K562 (cell line): ENCODE measurements around the gene WWOX. TPM values are rescaled to one million over a fixed set of nuclear protein-coding genes. Genes with fewer than 3 reads are reported as not detected.

Source experiments
- ATAC-seq: fragments of 200-7000 bp; cut with Tn5 transposase; 3 replicates; pipeline ENCODE4 v1.9.1; 2020; ENCODE audit warnings: moderate library complexity
- BruUV-seq: library from RNA; stranded (reverse); fragments of 400-500 nt; replicated peaks from 2 replicates; lab custom pipeline; 2021; lab: Mats Ljungman, UMichigan
- CTCF ChIA-PET: fragments of 300-600 bp; formaldehyde crosslinking; extraction: SDS; loops from one replicate; lab custom pipeline; 2021; ENCODE audit warnings: low intra/inter-chr PET ratio; lab: Yijun Ruan, JAX
- POLR2A ChIA-PET: fragments of 300-600, 350-650 bp; sonication (Branson Sonifier 250); formaldehyde crosslinking; extraction: SDS; loops from one replicate; lab custom pipeline; 2021; ENCODE audit warnings: antibody characterized with exemption, inconsistent platforms; lab: Yijun Ruan, JAX
- DNase-seq, 4 experiments: peaks; one replicate each; pipeline versions ENCODE4 v3.0.0 to v3.0.0-alpha.2; 2011 to 2018; ENCODE audit warnings: low spot score in 3 of 4, mixed read lengths in 3 of 4; ENCODE audit errors: extremely low read depth in 1 of 4
- FAIRE-seq: peaks from 2 replicates; lab custom pipeline; 2011; peaks lifted over from hg19 to GRCh38; lab: Jason Lieb, UNC
- H2AFZ ChIP-seq: 2 replicates; pipeline ENCODE4 v1.6.0; 2011; ENCODE audit warnings: low read depth, low read length, control low read depth, inconsistent platforms
- H3K27ac ChIP-seq: fragments of 200-600 bp; 3 replicates; pipeline ENCODE4 v1.8.0; 2011; ENCODE audit warnings: low read depth, mild to moderate bottlenecking, control low read depth, inconsistent platforms, low read length, moderate library complexity, mixed read lengths; ENCODE audit errors: extremely low read depth
- H3K27me3 ChIP-seq, 2 experiments: fragments of 300-600 bp in 1 of 2; 2 replicates in 1 of 2; 3 replicates in 1 of 2; pipeline versions ENCODE4 v1.6.0 to v1.8.0; 2011; ENCODE audit warnings: inconsistent platforms in 2 of 2, low read length in 2 of 2, mild to moderate bottlenecking in 1 of 2, mixed read lengths in 1 of 2, moderate library complexity in 1 of 2; ENCODE audit not compliant: control insufficient read depth in 2 of 2, insufficient read depth in 2 of 2
- H3K36me3 ChIP-seq: fragments of 300-600 bp; 3 replicates; pipeline ENCODE4 v1.8.0; 2011; ENCODE audit warnings: mild to moderate bottlenecking, low read length, inconsistent platforms; ENCODE audit not compliant: control insufficient read depth, insufficient read depth
- H3K4me1 ChIP-seq, 2 experiments: fragments of 200-600 bp in 1 of 2; replicated peaks in 1 of 2; 2 replicates in 1 of 2; 3 replicates in 1 of 2; pipeline versions ENCODE4 v1.5.1 to v1.8.0; 2011; ENCODE audit warnings: inconsistent platforms in 2 of 2, low read length in 2 of 2, mild to moderate bottlenecking in 1 of 2, mixed read lengths in 1 of 2, moderate library complexity in 1 of 2; ENCODE audit not compliant: control insufficient read depth in 2 of 2, insufficient read depth in 2 of 2
- H3K4me2 ChIP-seq: 2 replicates; pipeline ENCODE4 v1.6.1; 2011; ENCODE audit warnings: low read length, control low read depth, inconsistent platforms, mixed read lengths; ENCODE audit not compliant: insufficient read depth
- H3K4me3 ChIP-seq: fragments of 200-600 bp; sonication (generic), shearing (Covaris generic); 2 replicates; pipeline ENCODE4 v1.5.1; 2016; ENCODE audit warnings: control low read depth, inconsistent platforms
- H3K79me2 ChIP-seq: fragments of 200-600 bp; 3 replicates; pipeline ENCODE4 v1.8.0; 2011; ENCODE audit warnings: low read length, inconsistent platforms; ENCODE audit not compliant: control insufficient read depth, insufficient read depth
- H3K9ac ChIP-seq, 2 experiments: 2 replicates each; pipeline versions ENCODE4 v1.6.0 to v1.6.1; 2011; ENCODE audit warnings: low read depth in 2 of 2, low read length in 2 of 2, control low read depth in 1 of 2, inconsistent platforms in 1 of 2, mild to moderate bottlenecking in 1 of 2, mixed read lengths in 1 of 2; ENCODE audit not compliant: insufficient read depth in 1 of 2
- H3K9me1 ChIP-seq: one replicate; pipeline ENCODE4 v1.6.0; 2011; ENCODE audit warnings: inconsistent platforms, mild to moderate bottlenecking, low read length, moderate library complexity; ENCODE audit not compliant: control insufficient read depth, insufficient read depth
- H3K9me3 ChIP-seq: replicated peaks from 2 replicates; pipeline ENCODE4 v1.5.1; 2011; ENCODE audit warnings: low read depth, low read length, inconsistent platforms; ENCODE audit not compliant: control insufficient read depth, insufficient read depth
- H4K20me1 ChIP-seq: replicated peaks from 2 replicates; pipeline ENCODE4 v1.6.1; 2011; ENCODE audit warnings: low read length, inconsistent platforms, mixed read lengths; ENCODE audit not compliant: control insufficient read depth, insufficient read depth
- BDP1 ChIP-seq: IDR thresholded peaks from 3 replicates; pipeline ENCODE4 v1.6.1; 2011; ENCODE audit not compliant: insufficient read length, insufficient read depth
- COPS2 ChIP-seq: fragments of 450-650 bp; conservative IDR thresholded peaks from 2 replicates; pipeline ENCODE4 v1.6.1; 2016; ENCODE audit warnings: mild to moderate bottlenecking, moderate library complexity
- E2F3 ChIP-seq: fragments of 250-450 bp; sonication (Bioruptor Pico); IDR thresholded peaks from 2 replicates; pipeline ENCODE4 v1.4.0; 2020; ENCODE audit warnings: mild to moderate bottlenecking
- EGR1 ChIP-seq: fragments of 450-650 bp; conservative IDR thresholded peaks from 2 replicates; pipeline ENCODE4 v1.6.1; 2017; ENCODE audit warnings: mild to moderate bottlenecking
- GTF2F1 ChIP-seq: IDR thresholded peaks from 2 replicates; pipeline ENCODE4 v1.6.1; 2011; ENCODE audit warnings: low read depth, low read length, improper control_type of control experiment
- MCM2 ChIP-seq: fragments of 450-650 bp; IDR thresholded peaks from 2 replicates; pipeline ENCODE4 v1.6.1; 2017; ENCODE audit warnings: low read depth, mild to moderate bottlenecking
- PCBP2 ChIP-seq: fragments of 200-400 bp; formaldehyde crosslinking; IDR thresholded peaks from 2 replicates; pipeline ENCODE4 v1.6.1; 2018; ENCODE audit warnings: low read length, low read depth, mild to moderate bottlenecking, moderate library complexity; ENCODE audit not compliant: poor library complexity, severe bottlenecking
- POLR2AphosphoS2 ChIP-seq: IDR thresholded peaks from 2 replicates; pipeline ENCODE4 v1.6.1; 2012; ENCODE audit warnings: low read length, improper control_type of control experiment
- SLC30A9 ChIP-seq: fragments of 250-450 bp; sonication (Bioruptor Pico); IDR thresholded peaks from 2 replicates; pipeline ENCODE4 v1.8.0; 2022; ENCODE audit warnings: mild to moderate bottlenecking, moderate library complexity
- SRSF7 ChIP-seq: fragments of 200-400 bp; formaldehyde crosslinking; optimal IDR thresholded peaks from 2 replicates; pipeline ENCODE3; 2017; ENCODE audit warnings: mild to moderate bottlenecking, low read depth, low read length
- U2AF1 ChIP-seq: fragments of 200-400 bp; formaldehyde crosslinking; optimal IDR thresholded peaks from 2 replicates; pipeline ENCODE3; 2017; ENCODE audit warnings: mild to moderate bottlenecking, low read depth, low read length, moderate library complexity
- ZNF764 ChIP-seq: fragments of 250-450 bp; sonication (Bioruptor Pico); IDR thresholded peaks from 2 replicates; pipeline ENCODE4 v1.4.0; 2020; ENCODE audit warnings: low read depth, mild to moderate bottlenecking, moderate library complexity
- WGBS: fragments of 100-300 bp; shearing (Covaris generic); methylation state at CpG from one replicate; pipeline ENCODE4 v1.1.6; 2016; ENCODE audit warnings: low coverage, mixed read lengths; ENCODE audit not compliant: insufficient coverage; ENCODE audit errors: missing lambda C conversion rate; 5-methylcytosine and 5-hydroxymethylcytosine counted together
- in situ Hi-C: fragments of 300-500 bp; cut with MboI; formaldehyde crosslinking; loops from 4 replicates; pipeline ENCODE4 v1.15.0; 2018; ENCODE audit warnings: inconsistent platforms, mixed read lengths
- intact Hi-C: fragments of 100-400 bp; cut with micrococcal nuclease; formaldehyde crosslinking; loops from 2 replicates; pipeline ENCODE4 v1.14.2; 2022
- polyA plus RNA-seq, 8 experiments: library from polyadenylated mRNA; depleted of rRNA in 4 of 8; stranded (reverse) in 5 of 8; unstranded in 3 of 8; fragments of >200 nt; fragmentation: Nextera tagmentation in 2 of 8; fragmentation: Illumina TruSeq in 1 of 8; extraction: Ambion mirVana in 2 of 8; extraction: Trizol in 1 of 8; gene quantifications; 2 replicates each; pipeline versions ENCODE4 v1.2.1 to v1.2.3, GENCODE V29; 2011 to 2014; ENCODE audit warnings: inconsistent platforms in 1 of 8, missing spikeins in 1 of 8
- total RNA-seq, 7 experiments: library from RNA; depleted of rRNA in 6 of 7; stranded (reverse); fragments of >200 nt in 6 of 7; fragmentation: Illumina TruSeq in 2 of 7; extraction: Trizol in 2 of 7; gene quantifications; 2 replicates each; pipeline versions ENCODE4 v1.2.1 to v1.2.3, GENCODE V29; 2011 to 2021; ENCODE audit warnings: low replicate concordance in 1 of 7

WWOX gene
- total and polyA plus RNA-seq, 9 of the 15 experiments (the other 6 are each of a cell fraction or from before 2014, with no cell fraction given) = 1.6 to 22.7 (median 8.1) TPM

DNA sequence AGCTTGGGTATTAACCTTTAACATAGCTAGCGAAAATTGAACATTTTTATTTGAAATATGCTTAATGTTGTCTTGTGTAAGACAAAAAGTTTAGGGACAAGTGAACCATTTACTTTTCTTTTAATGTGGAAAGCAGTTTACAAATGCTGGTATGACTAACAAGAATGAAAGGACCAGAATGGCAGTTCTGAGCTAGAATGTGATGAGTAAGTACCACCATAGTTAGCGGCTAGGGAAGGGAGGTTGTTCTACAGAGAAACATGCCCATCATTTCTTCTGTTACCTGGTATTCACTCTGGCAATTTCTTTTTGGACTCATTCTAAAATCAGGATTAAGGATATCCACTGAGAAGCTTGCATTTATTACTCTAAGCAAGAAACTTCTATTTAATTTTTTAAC, 121.1 kb downstream of the WWOX start:
- Histone ChIP-seq H3K27ac (no peak overlapping the region), H4K20me1 (no peaks in the 10 kb centered on the region), H3K9me1 (no peaks in the 10 kb centered on the region), H3K4me3 (no peak overlapping the region), H3K4me1 (no peaks in the 10 kb centered on the region), H3K9ac (no peak overlapping the region), H3K4me2 (no peak overlapping the region), H3K9me3 (no peaks in the 10 kb centered on the region), H2AFZ (no peak overlapping the region), H3K27me3 (peaks cover 0 to 3% of the 10 kb centered on the region in 2 experiments; a peak in 4 of 5 replicates), H3K79me2 (no peaks in the 10 kb centered on the region), H3K36me3 (no peaks in the 10 kb centered on the region)
- in situ Hi-C loops (no loop called here), intact Hi-C loops (no loop called here)
- DNase-seq (no peak), ATAC-seq (no peak), FAIRE-seq (no peak)
- WGBS = 3% methylated on average over 2 of the region's 2 CpGs
- no TSS peak for BruUV-seq
- ChIA-PET CTCF (no interaction called here), POLR2A (no interaction called here)
- TF ChIP-seq SLC30A9 (CRISPR knock-in tag) = no peak
- no peak for TF ChIP-seq EGR1
- TF ChIP-seq POLR2AphosphoS2 = no peak

- Histone ChIP-seq H3K79me2 (no peaks in the 10 kb centered on the region), H3K27ac (no peak overlapping the region), H3K9me1 (no peaks in the 10 kb centered on the region), H3K27me3 (peaks cover 0 to 4% of the 10 kb centered on the region in 2 experiments; a peak in 4 of 5 replicates), H3K36me3 (no peaks in the 10 kb centered on the region), H3K4me3 (no peak overlapping the region), H2AFZ (no peak overlapping the region), H3K9me3 (no peaks in the 10 kb centered on the region), H3K4me1 (no peaks in the 10 kb centered on the region), H4K20me1 (no peaks in the 10 kb centered on the region; the same call in 1 of the 2 replicates), H3K4me2 (no peak overlapping the region), H3K9ac (no peak overlapping the region)
- FAIRE-seq = no peak
- 5% methylated on average over 6 of the region's 6 CpGs for WGBS
- ATAC-seq = no peak
- intact Hi-C loops (no loop called here), in situ Hi-C loops (no loop called here)
- ChIA-PET POLR2A (no interaction called here), CTCF (no interaction called here)
- TF ChIP-seq U2AF1 (no peak), GTF2F1 (no peak), PCBP2 (no peak), E2F3 (CRISPR knock-in tag) (no peak), SRSF7 (no peak), BDP1 (no peak), MCM2 (no peak), ZNF764 (CRISPR knock-in tag) (no peak), COPS2 (no peak)
- BruUV-seq = no TSS peak
- DNase-seq = no peak
Measured at GRCh38 chr16:78221892-78222291, 122.4 kb downstream of the WWOX start.
